HL-60 (cell line): Measurements from ENCODE around the gene GPHB5.

ENCODE experiments used
- DNase-seq, 2 experiments: peaks; one replicate each; pipeline ENCODE4 v3.0.0-alpha.2; 2010 to 2020; ENCODE audit warnings: low read depth in 1 of 2, low spot score in 1 of 2
- H3K27ac ChIP-seq: fragments of 250-450 bp; sonication (Bioruptor Pico); replicated peaks from 2 replicates; pipeline ENCODE4 v1.5.1; 2020; ENCODE audit warnings: mild to moderate bottlenecking, moderate library complexity
- H3K27me3 ChIP-seq: fragments of 250-450 bp; sonication (Bioruptor Pico); 2 replicates; pipeline ENCODE4 v1.5.1; 2021; ENCODE audit warnings: mild to moderate bottlenecking, moderate library complexity; ENCODE audit not compliant: insufficient read depth, poor library complexity, severe bottlenecking
- H3K4me3 ChIP-seq: replicated peaks from 2 replicates; pipeline ENCODE4 v1.5.1; 2011; ENCODE audit warnings: mild to moderate bottlenecking, control low read depth, low read length; ENCODE audit not compliant: insufficient read depth
- SPI1 ChIP-seq: IDR thresholded peaks from 2 replicates; pipeline ENCODE4 v1.6.1; 2012; ENCODE audit warnings: low read depth, mild to moderate bottlenecking, borderline replicate concordance
- TF ChIP-seq, protein P1 (sequence below): IDR thresholded peaks from 2 replicates; pipeline ENCODE4 v1.6.1; 2012; ENCODE audit warnings: low read depth; ENCODE audit not compliant: insufficient replicate concordance
- TF ChIP-seq, protein P2 (sequence below): IDR thresholded peaks from one replicate; pipeline ENCODE4 v1.5.1; 2011; ENCODE audit warnings: low read length, control low read depth, inconsistent platforms; ENCODE audit not compliant: insufficient read depth

The GPHB5 gene

DNA sequence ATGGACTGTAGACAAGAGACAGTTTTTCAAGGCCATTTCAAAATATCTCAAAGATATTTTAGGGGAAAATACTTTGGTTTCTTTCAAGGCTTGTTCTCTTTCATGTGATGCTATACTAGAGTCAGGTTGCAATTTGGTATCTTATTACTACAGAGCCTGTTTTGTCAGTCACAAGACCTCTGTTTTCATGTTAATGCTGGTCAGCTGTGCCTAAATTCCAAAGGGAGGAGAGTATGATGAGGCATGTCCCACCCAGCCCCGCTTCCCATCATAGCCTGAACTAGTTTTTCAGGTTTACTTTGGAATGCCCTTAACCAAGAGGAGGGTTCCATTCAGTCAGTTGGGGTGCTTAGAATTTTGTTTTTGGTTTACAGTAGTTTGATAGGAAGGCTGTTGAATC is 52.6 kb downstream of the GPHB5 start:
- DNase-seq = no peak
- Histone ChIP-seq H3K27me3 (no peaks in the 10 kb centered on the region), H3K4me3 (no peak overlapping the region), H3K27ac (no peak overlapping the region)
- TF ChIP-seq, protein P1, sequence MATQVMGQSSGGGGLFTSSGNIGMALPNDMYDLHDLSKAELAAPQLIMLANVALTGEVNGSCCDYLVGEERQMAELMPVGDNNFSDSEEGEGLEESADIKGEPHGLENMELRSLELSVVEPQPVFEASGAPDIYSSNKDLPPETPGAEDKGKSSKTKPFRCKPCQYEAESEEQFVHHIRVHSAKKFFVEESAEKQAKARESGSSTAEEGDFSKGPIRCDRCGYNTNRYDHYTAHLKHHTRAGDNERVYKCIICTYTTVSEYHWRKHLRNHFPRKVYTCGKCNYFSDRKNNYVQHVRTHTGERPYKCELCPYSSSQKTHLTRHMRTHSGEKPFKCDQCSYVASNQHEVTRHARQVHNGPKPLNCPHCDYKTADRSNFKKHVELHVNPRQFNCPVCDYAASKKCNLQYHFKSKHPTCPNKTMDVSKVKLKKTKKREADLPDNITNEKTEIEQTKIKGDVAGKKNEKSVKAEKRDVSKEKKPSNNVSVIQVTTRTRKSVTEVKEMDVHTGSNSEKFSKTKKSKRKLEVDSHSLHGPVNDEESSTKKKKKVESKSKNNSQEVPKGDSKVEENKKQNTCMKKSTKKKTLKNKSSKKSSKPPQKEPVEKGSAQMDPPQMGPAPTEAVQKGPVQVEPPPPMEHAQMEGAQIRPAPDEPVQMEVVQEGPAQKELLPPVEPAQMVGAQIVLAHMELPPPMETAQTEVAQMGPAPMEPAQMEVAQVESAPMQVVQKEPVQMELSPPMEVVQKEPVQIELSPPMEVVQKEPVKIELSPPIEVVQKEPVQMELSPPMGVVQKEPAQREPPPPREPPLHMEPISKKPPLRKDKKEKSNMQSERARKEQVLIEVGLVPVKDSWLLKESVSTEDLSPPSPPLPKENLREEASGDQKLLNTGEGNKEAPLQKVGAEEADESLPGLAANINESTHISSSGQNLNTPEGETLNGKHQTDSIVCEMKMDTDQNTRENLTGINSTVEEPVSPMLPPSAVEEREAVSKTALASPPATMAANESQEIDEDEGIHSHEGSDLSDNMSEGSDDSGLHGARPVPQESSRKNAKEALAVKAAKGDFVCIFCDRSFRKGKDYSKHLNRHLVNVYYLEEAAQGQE = no peak
- TF ChIP-seq SPI1 = no peak
- TF ChIP-seq, protein P2, sequence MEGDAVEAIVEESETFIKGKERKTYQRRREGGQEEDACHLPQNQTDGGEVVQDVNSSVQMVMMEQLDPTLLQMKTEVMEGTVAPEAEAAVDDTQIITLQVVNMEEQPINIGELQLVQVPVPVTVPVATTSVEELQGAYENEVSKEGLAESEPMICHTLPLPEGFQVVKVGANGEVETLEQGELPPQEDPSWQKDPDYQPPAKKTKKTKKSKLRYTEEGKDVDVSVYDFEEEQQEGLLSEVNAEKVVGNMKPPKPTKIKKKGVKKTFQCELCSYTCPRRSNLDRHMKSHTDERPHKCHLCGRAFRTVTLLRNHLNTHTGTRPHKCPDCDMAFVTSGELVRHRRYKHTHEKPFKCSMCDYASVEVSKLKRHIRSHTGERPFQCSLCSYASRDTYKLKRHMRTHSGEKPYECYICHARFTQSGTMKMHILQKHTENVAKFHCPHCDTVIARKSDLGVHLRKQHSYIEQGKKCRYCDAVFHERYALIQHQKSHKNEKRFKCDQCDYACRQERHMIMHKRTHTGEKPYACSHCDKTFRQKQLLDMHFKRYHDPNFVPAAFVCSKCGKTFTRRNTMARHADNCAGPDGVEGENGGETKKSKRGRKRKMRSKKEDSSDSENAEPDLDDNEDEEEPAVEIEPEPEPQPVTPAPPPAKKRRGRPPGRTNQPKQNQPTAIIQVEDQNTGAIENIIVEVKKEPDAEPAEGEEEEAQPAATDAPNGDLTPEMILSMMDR = no peak
